GM12873 (cell line): ENCODE measurements around the gene MMP20.

Source experiments
- TF ChIP-seq, protein P1 (sequence below): IDR thresholded peaks from 2 replicates; pipeline ENCODE4 v1.5.1; 2012; ENCODE audit warnings: low read depth, mild to moderate bottlenecking, moderate library complexity, low read length, control low read depth; ENCODE audit not compliant: insufficient read depth; ENCODE audit errors: missing control alignments

Gene MMP20

DNA sequence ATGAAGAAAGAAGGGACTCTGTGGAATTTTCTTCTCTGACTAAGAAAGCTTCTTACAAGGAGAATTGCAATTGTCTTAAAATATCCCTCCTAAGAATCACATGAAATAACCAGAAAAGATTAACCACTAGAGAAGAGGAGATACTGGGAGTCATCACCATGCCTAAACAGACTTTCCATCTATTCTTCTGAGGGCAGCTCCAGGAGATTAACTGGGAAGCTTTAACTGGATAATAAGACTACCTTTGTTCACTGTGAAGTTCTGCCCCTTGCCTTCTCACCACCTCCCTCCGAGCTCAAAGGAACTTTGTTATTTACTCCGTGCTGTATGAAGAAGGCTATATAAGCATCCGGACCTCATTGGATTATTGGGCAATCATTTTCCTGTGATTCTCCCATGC, 70.0 kb downstream of the MMP20 start:
- TF ChIP-seq, protein P1, sequence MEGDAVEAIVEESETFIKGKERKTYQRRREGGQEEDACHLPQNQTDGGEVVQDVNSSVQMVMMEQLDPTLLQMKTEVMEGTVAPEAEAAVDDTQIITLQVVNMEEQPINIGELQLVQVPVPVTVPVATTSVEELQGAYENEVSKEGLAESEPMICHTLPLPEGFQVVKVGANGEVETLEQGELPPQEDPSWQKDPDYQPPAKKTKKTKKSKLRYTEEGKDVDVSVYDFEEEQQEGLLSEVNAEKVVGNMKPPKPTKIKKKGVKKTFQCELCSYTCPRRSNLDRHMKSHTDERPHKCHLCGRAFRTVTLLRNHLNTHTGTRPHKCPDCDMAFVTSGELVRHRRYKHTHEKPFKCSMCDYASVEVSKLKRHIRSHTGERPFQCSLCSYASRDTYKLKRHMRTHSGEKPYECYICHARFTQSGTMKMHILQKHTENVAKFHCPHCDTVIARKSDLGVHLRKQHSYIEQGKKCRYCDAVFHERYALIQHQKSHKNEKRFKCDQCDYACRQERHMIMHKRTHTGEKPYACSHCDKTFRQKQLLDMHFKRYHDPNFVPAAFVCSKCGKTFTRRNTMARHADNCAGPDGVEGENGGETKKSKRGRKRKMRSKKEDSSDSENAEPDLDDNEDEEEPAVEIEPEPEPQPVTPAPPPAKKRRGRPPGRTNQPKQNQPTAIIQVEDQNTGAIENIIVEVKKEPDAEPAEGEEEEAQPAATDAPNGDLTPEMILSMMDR: no peak

DNA sequence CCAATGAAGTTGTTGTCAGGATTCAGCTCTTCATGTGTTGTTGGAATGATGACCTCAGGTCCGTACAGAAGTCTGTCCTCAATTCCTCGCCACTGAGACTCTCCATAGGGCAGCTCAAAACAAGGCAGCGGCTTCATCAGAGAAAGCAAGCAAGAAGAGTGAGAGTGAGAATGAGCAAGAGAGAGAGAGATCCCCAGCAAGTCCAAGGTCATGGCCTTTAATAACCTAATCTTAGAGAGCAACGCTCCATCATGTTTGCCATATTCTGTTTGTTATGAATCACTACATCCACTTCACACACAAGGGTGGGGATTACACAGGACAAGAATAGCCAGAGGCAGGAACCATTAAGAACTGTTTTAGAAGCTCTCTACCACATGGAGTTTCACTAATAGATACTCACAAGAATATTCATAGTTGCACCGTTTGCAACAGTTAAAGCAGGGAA, 71.3 kb downstream of the MMP20 start:
- TF ChIP-seq, protein P1: no peak

DNA sequence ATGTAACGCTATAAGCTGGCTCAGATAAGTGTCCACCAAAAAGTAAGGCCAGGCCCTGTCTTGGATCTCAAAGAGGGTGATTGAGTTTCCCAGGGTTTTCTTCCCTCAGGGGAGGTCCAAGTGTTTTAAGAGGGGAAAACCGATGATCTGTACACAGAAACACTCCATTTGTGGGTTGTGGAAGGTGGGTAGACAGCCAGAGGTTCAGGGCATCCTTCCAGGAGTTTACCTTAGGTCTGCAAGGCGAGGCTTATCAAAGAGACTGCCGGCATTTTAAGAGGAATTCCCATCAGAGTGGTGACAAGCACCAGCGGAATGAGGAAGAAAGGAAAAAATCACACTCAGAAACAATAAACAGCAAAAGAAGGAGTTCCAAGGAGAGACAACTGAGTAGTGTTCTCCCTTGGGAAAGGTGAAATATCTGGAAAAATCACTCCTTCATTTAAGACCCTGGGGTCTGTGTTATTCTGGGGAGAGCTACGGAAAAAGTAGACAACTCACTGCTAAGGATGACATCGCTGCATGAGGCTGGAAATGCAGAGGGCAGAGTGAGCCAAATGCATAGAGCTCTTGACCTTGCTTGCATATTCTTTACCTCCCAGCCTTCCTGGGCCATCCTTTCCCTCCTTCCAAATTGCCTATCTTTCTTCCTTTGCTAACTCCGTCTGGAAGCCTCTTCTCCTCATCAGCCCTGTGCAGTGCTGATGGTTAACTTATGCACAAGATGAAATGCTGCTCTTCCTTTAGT, 72.5 kb downstream of the MMP20 start:
- TF ChIP-seq, protein P1: no peak

DNA sequence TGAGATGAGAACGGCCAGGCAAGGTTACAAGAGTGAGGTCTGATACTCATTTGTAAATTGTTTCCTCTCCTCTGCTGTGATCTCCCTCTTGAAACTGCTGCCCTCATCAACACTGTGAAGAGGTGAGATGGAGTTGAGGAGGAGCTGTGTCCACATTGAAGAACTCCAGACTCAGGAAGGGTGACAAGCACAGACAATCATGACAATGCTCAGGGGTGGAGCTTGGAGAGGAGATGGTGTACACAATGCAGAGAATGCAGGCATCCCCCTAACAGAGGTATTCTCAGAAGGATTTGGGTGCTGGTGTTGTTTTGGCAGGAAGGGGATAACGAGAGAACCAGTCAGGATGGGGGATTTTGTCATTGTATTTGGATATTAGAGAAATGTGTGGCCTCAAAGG, 73.1 kb downstream of the MMP20 start:
- TF ChIP-seq, protein P1: no peak

DNA sequence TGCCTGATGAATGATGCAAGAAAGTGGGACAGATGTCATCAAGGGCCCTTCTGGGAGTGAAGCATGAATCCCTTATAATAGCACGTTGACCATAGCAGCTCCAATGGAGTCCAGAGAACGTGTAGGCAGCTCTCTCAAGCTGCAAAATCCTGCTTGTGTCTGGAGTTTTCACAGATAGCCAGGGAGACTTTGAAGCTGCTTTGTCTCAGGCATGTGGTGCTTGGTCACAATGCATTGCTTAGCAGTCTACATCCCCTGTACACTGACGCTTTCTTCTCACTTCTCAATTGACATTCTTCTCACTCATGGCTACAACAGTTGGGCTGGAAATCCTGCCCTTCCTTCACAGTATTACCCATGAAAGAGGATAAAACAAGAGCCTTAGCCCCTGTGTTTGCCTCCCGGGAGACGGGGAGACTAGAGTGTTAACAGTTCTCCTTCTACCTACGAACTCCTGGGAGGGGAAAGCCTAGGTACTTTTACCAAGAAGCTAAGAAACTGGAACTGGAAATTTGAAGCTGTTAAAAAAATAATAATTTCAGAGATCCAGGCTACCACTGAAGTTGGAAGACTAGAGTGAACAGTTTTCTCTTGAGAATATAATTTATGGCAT, 73.9 kb downstream of the MMP20 start:
- TF ChIP-seq, protein P1: no peak

DNA sequence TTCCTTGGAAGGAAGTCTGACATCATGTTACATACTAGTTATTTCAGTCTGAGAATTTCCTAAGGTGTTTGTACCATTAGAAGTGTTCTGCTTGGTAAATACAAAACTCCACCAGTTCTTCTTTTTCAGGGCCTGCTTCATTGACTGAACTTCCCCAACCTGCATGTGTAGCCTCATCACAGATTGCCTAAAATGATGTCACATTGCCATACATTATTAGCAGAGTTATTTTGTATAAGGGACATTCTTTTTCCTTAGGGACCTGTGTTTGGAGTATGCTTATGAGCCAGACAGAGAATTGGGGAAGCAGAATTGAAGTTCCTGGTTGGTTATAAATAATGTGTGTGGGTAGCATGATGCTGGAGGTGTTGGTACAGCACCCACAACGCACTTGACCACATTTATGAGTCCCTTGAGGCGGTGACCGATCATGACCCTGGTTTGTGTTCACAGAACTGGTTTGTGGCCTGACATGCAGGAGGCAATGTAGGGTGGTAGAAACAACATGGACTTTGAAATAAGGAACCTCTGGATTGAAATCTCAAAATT, 78.1 kb downstream of the MMP20 start:
- TF ChIP-seq, protein P1: no peak

DNA sequence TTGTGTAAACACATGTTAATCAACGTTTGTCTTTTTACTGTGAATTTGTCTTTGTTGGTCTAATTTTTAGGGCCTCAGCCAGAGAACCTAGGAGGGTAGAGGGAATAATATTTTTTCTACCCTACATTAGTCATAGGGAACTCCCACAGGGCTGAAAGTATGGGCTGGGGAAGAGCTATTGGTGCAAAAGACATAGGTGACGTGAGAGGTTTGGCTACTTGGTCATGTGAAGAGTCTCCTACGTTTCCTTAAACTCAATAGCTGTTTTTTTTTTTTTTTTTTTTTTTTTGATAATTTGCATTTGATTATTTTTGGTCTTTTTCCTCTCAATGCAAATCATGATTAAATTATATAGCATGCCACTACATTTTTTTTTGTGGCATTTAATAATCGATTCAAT, 78.7 kb downstream of the MMP20 start:
- TF ChIP-seq, protein P1: no peak
